ENCODE data around the gene AMPH. TPM values are rescaled to one million over a fixed set of nuclear protein-coding genes. Genes with fewer than 3 reads are reported as not detected.

AMPH gene
- total RNA-seq, 1 donor from 2014 or later, result 32.4 TPM

GRCh38 chr7:38385682-38386081 lies 245.5 kb downstream of the AMPH start:
- no peak for TF ChIP-seq CTCF (conservative IDR thresholded peaks at IDR 0.05)
- Mint-ChIP-seq H3K27ac (ENCODE audit: unreplicated experiment) (no peak overlapping the region), H3K27me3 (ENCODE audit: low read depth) (no peaks in the 10 kb centered on the region), H3K36me3 (ENCODE audit: low read depth) (peaks cover 8% of the 10 kb centered on the region), H3K4me1 (no peaks in the 10 kb centered on the region), H3K9me3 (peaks cover 3% of the 10 kb centered on the region), H3K4me3 (no peak overlapping the region)
- no peak for DNase-seq (ENCODE audit: low read depth, low spot score)

- Mint-ChIP-seq H3K4me1 (no peaks in the 10 kb centered on the region), H3K27me3 (ENCODE audit: low read depth) (no peaks in the 10 kb centered on the region), H3K36me3 (ENCODE audit: low read depth) (peaks cover 12% of the 10 kb centered on the region), H3K4me3 (no peak overlapping the region), H3K9me3 (peaks cover 3% of the 10 kb centered on the region), H3K27ac (ENCODE audit: unreplicated experiment) (no peak overlapping the region)
- no peak for TF ChIP-seq CTCF (conservative IDR thresholded peaks at IDR 0.05)
- no peak for DNase-seq (ENCODE audit: low read depth, low spot score)
Observed at GRCh38 chr7:38383281-38383680, 247.9 kb downstream of the AMPH start.

GRCh38 chr7:38382684-38383083 lies 248.5 kb downstream of the AMPH start:
- peaks cover 2% of the 10 kb centered on the region for H3K9me3 Mint-ChIP-seq

GRCh38 chr7:38375453-38375852 lies 255.7 kb downstream of the AMPH start:
- Mint-ChIP-seq H3K4me3 (no peak overlapping the region), H3K4me1 (no peaks in the 10 kb centered on the region), H3K9me3 (no peaks in the 10 kb centered on the region), H3K27ac (ENCODE audit: unreplicated experiment) (no peak overlapping the region), H3K27me3 (ENCODE audit: low read depth) (no peaks in the 10 kb centered on the region), H3K36me3 (ENCODE audit: low read depth) (peaks cover 4% of the 10 kb centered on the region)
- DNase-seq (ENCODE audit: low read depth, low spot score), result no peak
- no peak for TF ChIP-seq CTCF (conservative IDR thresholded peaks at IDR 0.05)

More at GRCh38 chr7:38382684-38383083, 248.5 kb downstream of the AMPH start:
- Mint-ChIP-seq H3K27me3 (ENCODE audit: low read depth) (no peaks in the 10 kb centered on the region), H3K4me1 (no peaks in the 10 kb centered on the region), H3K4me3 (no peak overlapping the region), H3K36me3 (ENCODE audit: low read depth) (peaks cover 12% of the 10 kb centered on the region), H3K27ac (ENCODE audit: unreplicated experiment) (no peak overlapping the region)
- no peak for DNase-seq (ENCODE audit: low read depth, low spot score)
- TF ChIP-seq CTCF (conservative IDR thresholded peaks at IDR 0.05), result no peak

GRCh38 chr7:38374507-38374906 lies 256.7 kb downstream of the AMPH start:
- H3K9me3 Mint-ChIP-seq, result no peaks in the 10 kb centered on the region
- no peak overlapping the region for H3K27ac Mint-ChIP-seq (ENCODE audit: unreplicated experiment)
- no peak overlapping the region for H3K4me3 Mint-ChIP-seq
- no peaks in the 10 kb centered on the region for H3K36me3 Mint-ChIP-seq (ENCODE audit: low read depth)
- H3K4me1 Mint-ChIP-seq, result peaks cover 7% of the 10 kb centered on the region
- DNase-seq (ENCODE audit: low read depth, low spot score), result peak; percentile 58
- no peaks in the 10 kb centered on the region for H3K27me3 Mint-ChIP-seq (ENCODE audit: low read depth)
- TF ChIP-seq CTCF (conservative IDR thresholded peaks at IDR 0.05), result peak; percentile 64

- H3K9me3 Mint-ChIP-seq, result no peaks in the 10 kb centered on the region
- no peak for TF ChIP-seq CTCF (conservative IDR thresholded peaks at IDR 0.05)
- H3K36me3 Mint-ChIP-seq (ENCODE audit: low read depth), result no peaks in the 10 kb centered on the region
- DNase-seq (ENCODE audit: low read depth, low spot score), result no peak
- no peak overlapping the region for H3K27ac Mint-ChIP-seq (ENCODE audit: unreplicated experiment)
- H3K27me3 Mint-ChIP-seq (ENCODE audit: low read depth), result no peaks in the 10 kb centered on the region
- H3K4me3 Mint-ChIP-seq, result no peak overlapping the region
- H3K4me1 Mint-ChIP-seq, result peaks cover 11% of the 10 kb centered on the region
Observed at GRCh38 chr7:38373155-38373554, 258.0 kb downstream of the AMPH start.

All from neural crest cell (in vitro differentiated cells).